Sigmoid colon (tissue), 7 donors: ENCODE results near the gene TATDN2. TPM values are rescaled to one million over a fixed set of nuclear protein-coding genes. Genes with fewer than 3 reads are reported as not detected.

Source experiments
- DNase-seq: peaks from one replicate; pipeline ENCODE4 v3.0.0-alpha.2; 2019
- H3K27ac ChIP-seq, 4 donors: fragments of 200-600 bp; sonication (generic); one replicate each; pipeline ENCODE4 v1.5.1; 2016 to 2019; ENCODE audit warnings: mild to moderate bottlenecking in 1 of 4
- H3K27me3 ChIP-seq, 3 donors: fragments of 200-600 bp; sonication (generic); one replicate each; pipeline ENCODE4 v1.5.1; 2019; ENCODE audit warnings: mild to moderate bottlenecking in 1 of 3
- H3K36me3 ChIP-seq, 4 donors: fragments of 200-600 bp; sonication (generic); one replicate each; pipeline ENCODE4 v1.5.1; 2016 to 2019
- H3K4me1 ChIP-seq, 4 donors: fragments of 200-600 bp; sonication (generic); one replicate each; pipeline ENCODE4 v1.5.1; 2017 to 2019
- H3K4me3 ChIP-seq, 4 donors: fragments of 200-600 bp; sonication (generic); one replicate each; pipeline ENCODE4 v1.5.1; 2017 to 2019; ENCODE audit warnings: mild to moderate bottlenecking in 2 of 4, moderate library complexity in 1 of 4
- H3K9me3 ChIP-seq, 4 donors: fragments of 200-600 bp in 3 of 4; sonication (generic) in 3 of 4; one replicate each; pipeline versions ENCODE4 v1.5.1 to v1.6.1; 2013 to 2019
- EP300 ChIP-seq, 4 donors: sonication (generic); formaldehyde crosslinking; IDR thresholded peaks; one replicate each; pipeline ENCODE4 v1.6.1; 2017; ENCODE audit warnings: antibody characterized with exemption in 4 of 4
- POLR2A ChIP-seq, 2 donors: fragments of 450-650 bp; IDR thresholded peaks; one replicate each; pipeline ENCODE4 v1.6.1; 2016; ENCODE audit warnings: antibody characterized with exemption in 2 of 2, mild to moderate bottlenecking in 2 of 2, moderate library complexity in 2 of 2
- POLR2AphosphoS5 ChIP-seq, 4 donors: sonication (generic); formaldehyde crosslinking; IDR thresholded peaks; one replicate each; pipeline ENCODE4 v1.6.1; 2017; ENCODE audit warnings: antibody characterized with exemption in 4 of 4
- WGBS, 2 donors: extraction: QIAGEN DNeasy Blood & Tissue Kit; methylation state at CpG; one replicate each; pipeline ENCODE4 v1.1.7; 2013; 5-methylcytosine and 5-hydroxymethylcytosine counted together
- intact Hi-C: fragments of 100-400 bp; cut with DNase I; formaldehyde crosslinking; loops from one replicate; pipeline ENCODE4 v1.15.1; 2023
- polyA plus RNA-seq, 3 donors: library from polyadenylated mRNA; stranded (reverse); fragments of 200-250 nt; gene quantifications; one replicate each; pipeline ENCODE4 v1.2.3, GENCODE V29; 2013
- total RNA-seq, 4 donors: library from RNA; depleted of rRNA; stranded (reverse); fragments of >200 nt; gene quantifications; one replicate each; pipeline ENCODE4 v1.1.0, GENCODE V29; 2016
- TF ChIP-seq, protein P1 (sequence below), 4 experiments: fragments of 450-650 bp in 3 of 4; fragments of 200-600 bp in 1 of 4; IDR thresholded peaks; one replicate each; pipeline ENCODE4 v1.5.1; 2016 to 2019; ENCODE audit warnings: antibody characterized with exemption in 4 of 4, mild to moderate bottlenecking in 3 of 4, moderate library complexity in 2 of 4
- donor health status: healthy with polysubstance abuse.
- donor health status: Bipolar disorder and iron deficiency.
- donor health status: healthy.

TATDN2 gene
- total and polyA plus RNA-seq, 7 donors = 11.2 to 25.7 (median 13.4) TPM

DNA sequence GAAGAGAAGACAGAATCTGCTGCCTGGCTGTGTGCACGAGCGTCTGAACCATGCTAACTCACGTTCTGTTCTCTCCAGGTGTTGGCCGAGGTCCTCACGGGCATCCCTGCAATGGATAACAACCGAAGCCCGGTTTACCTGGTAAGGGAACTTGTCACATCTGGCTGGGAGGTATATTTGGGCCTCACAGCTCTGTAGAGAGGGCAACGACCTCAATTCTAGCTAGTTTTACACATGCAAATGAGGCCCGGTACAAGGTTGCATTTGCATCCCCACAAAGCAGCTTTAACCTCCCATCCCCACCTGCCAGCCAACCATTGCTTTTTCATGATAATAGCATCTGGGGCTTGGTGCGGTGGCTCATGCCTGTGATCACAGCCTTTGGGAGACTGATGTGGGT is 22.0 kb upstream of the TATDN2 start:
- Histone ChIP-seq H3K9me3 (no peaks in the 10 kb centered on the region), H3K27me3 (no peaks in the 10 kb centered on the region), H3K4me1 (peaks cover 0 to 7% (median 6%) of the 10 kb centered on the region in 4 donors), H3K27ac (no peak overlapping the region), H3K36me3 (peaks cover 0 to 26% (median 0%) of the 10 kb centered on the region in 4 donors), H3K4me3 (no peak overlapping the region)
- no peak for DNase-seq
- intact Hi-C loops = loop anchor here (10.0 kb wide), 2 partner anchors 211 to 511 kb away; no protein-coding TSS in a partner anchor
- TF ChIP-seq, protein P1, sequence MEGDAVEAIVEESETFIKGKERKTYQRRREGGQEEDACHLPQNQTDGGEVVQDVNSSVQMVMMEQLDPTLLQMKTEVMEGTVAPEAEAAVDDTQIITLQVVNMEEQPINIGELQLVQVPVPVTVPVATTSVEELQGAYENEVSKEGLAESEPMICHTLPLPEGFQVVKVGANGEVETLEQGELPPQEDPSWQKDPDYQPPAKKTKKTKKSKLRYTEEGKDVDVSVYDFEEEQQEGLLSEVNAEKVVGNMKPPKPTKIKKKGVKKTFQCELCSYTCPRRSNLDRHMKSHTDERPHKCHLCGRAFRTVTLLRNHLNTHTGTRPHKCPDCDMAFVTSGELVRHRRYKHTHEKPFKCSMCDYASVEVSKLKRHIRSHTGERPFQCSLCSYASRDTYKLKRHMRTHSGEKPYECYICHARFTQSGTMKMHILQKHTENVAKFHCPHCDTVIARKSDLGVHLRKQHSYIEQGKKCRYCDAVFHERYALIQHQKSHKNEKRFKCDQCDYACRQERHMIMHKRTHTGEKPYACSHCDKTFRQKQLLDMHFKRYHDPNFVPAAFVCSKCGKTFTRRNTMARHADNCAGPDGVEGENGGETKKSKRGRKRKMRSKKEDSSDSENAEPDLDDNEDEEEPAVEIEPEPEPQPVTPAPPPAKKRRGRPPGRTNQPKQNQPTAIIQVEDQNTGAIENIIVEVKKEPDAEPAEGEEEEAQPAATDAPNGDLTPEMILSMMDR (IDR thresholded peaks at IDR 0.05) = no peak
- TF ChIP-seq POLR2A (IDR thresholded peaks at IDR 0.05) (no peak), POLR2AphosphoS5 (IDR thresholded peaks at IDR 0.05) (no peak), EP300 (IDR thresholded peaks at IDR 0.05) (no peak)
- WGBS, 2 donors = 79 to 89% methylated on average over 10 of the region's 10 CpGs

DNA sequence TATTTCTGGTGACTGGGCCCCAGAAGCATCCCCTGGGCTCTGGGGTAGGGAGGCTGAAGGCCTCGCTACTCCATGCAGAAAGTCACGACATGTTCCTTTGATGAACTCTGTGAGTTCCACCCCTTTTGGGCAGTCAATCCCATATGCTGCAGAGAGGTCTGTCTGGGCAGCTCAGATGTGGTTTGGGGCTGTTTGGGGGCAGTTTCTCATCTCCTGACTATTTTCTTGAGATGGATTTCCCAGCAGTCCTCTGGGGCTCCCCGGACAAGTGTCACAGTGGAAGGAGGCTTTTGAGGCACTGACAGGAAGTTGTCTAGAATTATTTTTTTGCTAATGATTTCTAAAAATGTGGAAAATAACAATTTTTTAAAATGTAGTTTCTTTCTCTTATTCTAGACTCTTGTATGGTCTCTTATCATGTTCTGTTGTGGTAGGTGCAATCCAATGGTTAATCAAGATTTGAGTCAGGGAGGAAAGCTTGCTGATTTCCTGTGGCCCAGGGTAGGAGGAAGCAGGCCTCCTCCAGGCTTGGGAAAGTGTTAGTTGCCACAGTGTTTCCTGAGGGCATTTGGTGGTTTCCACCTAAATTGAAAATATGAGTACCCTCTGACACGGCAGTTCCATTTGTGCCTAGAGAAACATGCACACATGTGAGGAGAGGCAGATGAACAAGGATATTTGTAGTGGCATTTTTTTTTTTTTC is 19.9 kb upstream of the TATDN2 start:
- 60 to 85% methylated on average over 4 of the region's 4 CpGs for WGBS, 2 donors
- no peak for TF ChIP-seq POLR2A (IDR thresholded peaks at IDR 0.05)
- TF ChIP-seq, protein P1 (IDR thresholded peaks at IDR 0.05) = no peak
- no peak for TF ChIP-seq EP300 (IDR thresholded peaks at IDR 0.05)
- no peak for TF ChIP-seq POLR2AphosphoS5 (IDR thresholded peaks at IDR 0.05)
- Histone ChIP-seq H3K36me3 (peaks cover 0 to 11% (median 0%) of the 10 kb centered on the region in 4 donors), H3K4me3 (no peak overlapping the region), H3K4me1 (peaks cover 0 to 7% (median 6%) of the 10 kb centered on the region in 4 donors), H3K27ac (no peak overlapping the region), H3K27me3 (no peaks in the 10 kb centered on the region), H3K9me3 (no peaks in the 10 kb centered on the region)
- DNase-seq = no peak
- intact Hi-C loops = loop anchor here (10.0 kb wide), 2 partner anchors 214 to 514 kb away; no protein-coding TSS in a partner anchor

DNA sequence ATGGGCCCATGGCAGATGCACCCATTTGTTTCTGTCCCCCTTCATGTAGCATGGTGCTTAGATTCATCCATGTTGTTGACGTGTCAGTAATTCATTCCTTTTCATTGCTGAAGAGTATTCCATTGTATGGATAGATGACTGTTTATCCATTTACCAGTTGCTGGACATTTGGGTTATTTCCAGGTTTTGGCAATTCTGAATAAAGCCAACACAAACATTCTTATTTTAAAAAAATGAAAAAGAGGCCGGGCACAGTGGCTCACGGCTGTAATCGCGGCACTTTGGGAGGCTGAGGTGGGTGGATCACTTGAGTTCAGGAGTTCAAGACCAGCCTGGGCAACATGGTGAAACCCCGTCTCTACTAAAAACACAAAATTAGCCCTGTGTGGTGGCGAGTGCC is 18.7 kb upstream of the TATDN2 start:
- 95 to 96% methylated on average over 7 of the region's 7 CpGs for WGBS, 2 donors
- H3K27ac ChIP-seq = no peak overlapping the region
- H3K9me3 ChIP-seq = no peaks in the 10 kb centered on the region
- no peak for TF ChIP-seq POLR2A (IDR thresholded peaks at IDR 0.05)
- TF ChIP-seq, protein P1 (IDR thresholded peaks at IDR 0.05) = no peak
- TF ChIP-seq EP300 (IDR thresholded peaks at IDR 0.05) = no peak
- TF ChIP-seq POLR2AphosphoS5 (IDR thresholded peaks at IDR 0.05) = no peak
- H3K4me1 ChIP-seq = peaks cover 0 to 7% (median 6%) of the 10 kb centered on the region in 4 donors
- no peak overlapping the region for H3K4me3 ChIP-seq
- peaks cover 0 to 18% (median 3%) of the 10 kb centered on the region in 4 donors for H3K36me3 ChIP-seq
- intact Hi-C loops = loop anchor here (10.0 kb wide), 2 partner anchors 215 to 515 kb away; no protein-coding TSS in a partner anchor
- no peak for DNase-seq
- H3K27me3 ChIP-seq = no peaks in the 10 kb centered on the region

DNA sequence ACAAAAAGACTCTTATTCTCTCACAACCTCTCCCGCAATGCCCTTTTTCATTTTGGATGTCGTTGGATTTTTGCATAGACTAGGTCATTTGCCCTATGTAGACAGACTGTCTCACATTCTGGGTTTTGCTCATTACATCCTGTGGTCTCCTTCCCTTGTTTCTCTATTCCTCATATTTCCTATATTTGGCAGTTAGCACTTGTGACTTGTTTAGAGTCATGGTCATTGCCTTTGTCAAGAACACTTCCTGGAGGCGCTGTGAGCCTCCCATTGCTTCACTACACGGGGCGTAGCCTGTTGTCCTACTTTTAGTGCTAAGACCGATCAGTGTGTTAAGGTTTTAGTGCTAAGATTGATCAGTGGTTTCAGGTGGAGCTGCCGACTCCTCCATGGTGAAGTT is 16.1 kb upstream of the TATDN2 start:
- TF ChIP-seq POLR2AphosphoS5 (IDR thresholded peaks at IDR 0.05) (no peak), EP300 (IDR thresholded peaks at IDR 0.05) (no peak), POLR2A (IDR thresholded peaks at IDR 0.05) (no peak)
- TF ChIP-seq, protein P1 (IDR thresholded peaks at IDR 0.05) = no peak
- Histone ChIP-seq H3K27me3 (no peaks in the 10 kb centered on the region), H3K4me1 (no peaks in the 10 kb centered on the region), H3K9me3 (no peaks in the 10 kb centered on the region), H3K4me3 (no peak overlapping the region), H3K36me3 (peaks cover 5 to 43% (median 9%) of the 10 kb centered on the region in 4 donors), H3K27ac (no peak overlapping the region)
- no peak for DNase-seq
- 79 to 80% methylated on average over 7 of the region's 7 CpGs for WGBS, 2 donors
- intact Hi-C loops = no loop called here
